Measurements from ENCODE around the gene EXOC5.

The EXOC5 gene

DNA sequence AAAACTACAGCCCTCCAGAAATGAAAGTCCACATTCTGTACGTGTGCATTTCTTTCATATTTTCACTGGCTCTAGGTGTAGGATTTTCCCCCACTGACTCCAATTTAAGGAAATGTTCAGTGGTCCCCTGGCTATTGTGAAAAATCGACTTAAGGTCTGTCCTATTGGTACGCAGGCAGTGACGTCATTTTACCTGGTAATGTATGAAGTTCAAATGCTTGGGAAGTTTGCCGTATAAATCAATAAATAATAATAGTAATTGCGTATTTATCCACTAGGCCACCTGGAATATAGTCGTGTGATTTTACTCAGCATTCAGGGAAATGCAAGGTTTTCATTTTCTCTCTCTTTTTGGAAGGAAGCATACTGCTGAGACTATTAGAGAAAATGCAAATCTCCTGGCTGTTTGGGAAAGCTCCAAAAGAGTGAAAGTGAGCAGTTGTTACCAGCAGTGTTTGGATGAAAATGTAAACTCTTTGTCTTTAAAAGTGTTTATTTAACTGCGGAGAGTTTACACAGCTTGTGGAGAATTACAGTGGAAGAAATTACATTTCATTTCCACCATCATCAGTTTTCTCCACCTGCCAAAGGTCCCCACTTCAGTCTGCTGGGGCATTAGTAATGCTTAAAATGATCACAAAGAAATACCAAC lies 107.0 kb downstream of the EXOC5 start:
- DNase-seq = no peak

DNA sequence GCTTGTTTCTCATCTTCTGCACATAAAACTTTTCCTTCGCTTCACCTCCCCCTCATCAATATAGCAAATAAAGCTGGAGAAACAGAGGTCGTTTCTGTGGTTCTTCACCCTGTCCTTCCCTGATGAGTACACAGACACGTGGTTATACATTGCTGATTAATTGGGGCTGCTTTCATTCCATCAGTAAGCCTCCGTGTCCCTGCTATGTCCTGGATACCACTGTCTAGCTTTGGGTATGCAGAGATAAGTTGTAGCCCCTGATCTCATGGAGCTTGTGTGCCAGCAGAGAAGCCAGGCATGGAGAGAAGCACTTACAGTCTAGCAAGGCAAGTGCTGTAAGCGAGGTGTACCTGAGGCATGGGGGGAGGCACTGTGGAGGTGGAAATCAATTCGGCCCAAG lies 108.4 kb downstream of the EXOC5 start:
- no peak for DNase-seq

DNA sequence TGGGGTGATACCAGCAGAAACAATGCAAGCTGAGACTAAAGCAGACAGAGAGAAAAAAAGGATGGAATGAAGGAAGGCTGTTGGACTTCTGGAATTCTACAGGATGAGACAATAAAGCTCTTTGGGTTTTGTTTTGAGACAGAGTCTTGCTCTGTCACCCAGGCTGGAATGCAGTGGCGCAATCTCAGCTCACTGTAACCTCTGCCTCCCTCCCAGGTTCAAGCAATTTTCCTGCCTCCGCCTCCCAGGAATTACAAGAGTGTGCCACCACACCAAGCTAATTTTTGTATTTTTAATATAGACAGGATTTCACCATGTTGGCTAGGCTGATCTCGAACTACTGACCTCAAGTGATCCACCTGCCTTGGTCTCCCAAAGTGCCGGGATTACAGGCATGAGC lies 115.4 kb downstream of the EXOC5 start:
- no peak for DNase-seq
